ENCODE data around the gene TET3.

The TET3 gene

DNA sequence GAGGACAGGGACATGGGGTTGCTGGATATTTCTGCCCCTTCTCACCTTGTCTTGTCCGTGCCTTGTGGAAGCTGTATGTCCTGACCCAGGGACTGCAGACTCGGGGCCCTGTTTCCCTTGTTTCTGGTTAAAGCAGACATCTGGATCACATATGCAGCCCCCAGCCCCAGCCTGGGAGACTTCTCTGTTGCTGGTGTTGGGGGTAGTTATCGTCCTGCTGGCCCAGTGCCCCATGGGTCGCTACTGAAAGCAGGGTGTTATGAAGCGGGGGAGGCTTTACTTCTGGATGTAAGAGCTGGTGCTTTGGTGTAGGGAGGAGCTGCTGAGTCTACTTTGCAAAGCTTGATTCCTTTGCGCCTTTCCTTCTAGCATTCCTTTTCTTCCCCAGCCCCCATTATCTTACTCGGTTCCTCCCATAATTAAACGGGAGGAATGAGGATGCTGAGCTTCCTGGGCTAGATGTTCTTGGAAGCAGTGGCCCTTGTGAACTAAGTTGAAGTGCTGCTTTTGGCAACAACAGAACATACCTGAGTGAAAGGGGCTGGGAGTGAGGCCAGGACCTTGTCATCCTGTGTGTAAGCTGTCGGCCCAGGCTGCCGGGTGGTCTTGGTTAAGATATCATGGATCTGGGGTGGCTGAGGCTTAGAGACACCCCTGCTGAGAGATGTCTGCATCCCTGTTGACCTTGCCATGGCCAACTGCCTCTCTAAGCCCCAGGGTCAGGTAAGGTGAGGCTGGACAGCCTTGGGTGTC is 3.4 kb downstream of the TET3 start:
- no peak for DNase-seq

GRCh38 chr2:73989972-73990371 is 5.3 kb downstream of the TET3 start:
- DNase-seq: no peak

- DNase-seq: no peak
Observed at GRCh38 chr2:73990531-73990930, 5.8 kb downstream of the TET3 start.

DNA sequence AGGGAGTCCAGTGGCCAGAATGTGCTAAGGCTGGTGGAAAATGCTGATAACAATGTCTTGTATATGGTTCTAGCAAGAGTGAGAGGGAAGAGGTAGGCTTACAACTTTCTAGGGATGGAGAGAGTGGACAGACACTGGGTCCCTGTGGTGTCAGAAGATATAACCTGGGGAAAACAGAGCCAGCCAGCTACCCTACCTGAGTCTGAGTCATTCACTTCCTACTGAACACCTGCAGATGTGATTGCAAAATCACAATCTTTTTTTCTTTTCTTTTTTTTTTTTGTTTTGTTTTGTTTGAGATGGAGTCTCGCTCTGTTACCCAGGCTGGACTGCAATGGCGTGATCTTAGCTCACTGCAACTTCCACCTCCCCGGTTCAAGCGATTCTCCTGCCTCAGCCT is 7.3 kb downstream of the TET3 start:
- DNase-seq: no peak

GRCh38 chr2:73993376-73993775 is 8.7 kb downstream of the TET3 start:
- DNase-seq: no peak

- DNase-seq: no peak
Observed at GRCh38 chr2:73993778-73994177, 9.1 kb downstream of the TET3 start.

- DNase-seq: no peak
Observed at GRCh38 chr2:73994178-73994831, 9.6 kb downstream of the TET3 start.

GRCh38 chr2:73995810-73996209 is 11.1 kb downstream of the TET3 start:
- no peak for DNase-seq

DNA sequence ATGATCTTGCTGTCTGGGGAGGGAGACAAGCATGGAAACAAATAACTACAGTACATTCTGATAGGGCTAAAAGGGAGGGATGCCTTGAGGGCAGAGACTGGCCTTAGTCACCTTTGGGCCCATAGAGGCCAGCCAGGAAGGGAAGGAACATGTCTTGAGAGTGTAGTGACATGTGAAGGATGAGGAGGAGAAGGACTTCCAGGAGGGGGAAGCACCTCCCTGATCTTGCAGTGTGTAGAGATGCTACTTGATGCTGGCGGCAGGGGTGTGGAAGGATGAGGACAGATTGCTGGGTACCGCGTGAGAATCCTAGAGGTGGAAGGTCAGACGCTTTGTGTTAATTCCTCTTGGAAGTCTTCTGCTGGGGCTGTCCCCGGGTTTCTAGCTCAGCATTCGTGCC is 13.1 kb downstream of the TET3 start:
- no peak for DNase-seq

- no peak for DNase-seq
Observed at GRCh38 chr2:73998451-73998850, 13.7 kb downstream of the TET3 start.

- no peak for DNase-seq
Observed at GRCh38 chr2:73998933-73999332, 14.2 kb downstream of the TET3 start.

DNA sequence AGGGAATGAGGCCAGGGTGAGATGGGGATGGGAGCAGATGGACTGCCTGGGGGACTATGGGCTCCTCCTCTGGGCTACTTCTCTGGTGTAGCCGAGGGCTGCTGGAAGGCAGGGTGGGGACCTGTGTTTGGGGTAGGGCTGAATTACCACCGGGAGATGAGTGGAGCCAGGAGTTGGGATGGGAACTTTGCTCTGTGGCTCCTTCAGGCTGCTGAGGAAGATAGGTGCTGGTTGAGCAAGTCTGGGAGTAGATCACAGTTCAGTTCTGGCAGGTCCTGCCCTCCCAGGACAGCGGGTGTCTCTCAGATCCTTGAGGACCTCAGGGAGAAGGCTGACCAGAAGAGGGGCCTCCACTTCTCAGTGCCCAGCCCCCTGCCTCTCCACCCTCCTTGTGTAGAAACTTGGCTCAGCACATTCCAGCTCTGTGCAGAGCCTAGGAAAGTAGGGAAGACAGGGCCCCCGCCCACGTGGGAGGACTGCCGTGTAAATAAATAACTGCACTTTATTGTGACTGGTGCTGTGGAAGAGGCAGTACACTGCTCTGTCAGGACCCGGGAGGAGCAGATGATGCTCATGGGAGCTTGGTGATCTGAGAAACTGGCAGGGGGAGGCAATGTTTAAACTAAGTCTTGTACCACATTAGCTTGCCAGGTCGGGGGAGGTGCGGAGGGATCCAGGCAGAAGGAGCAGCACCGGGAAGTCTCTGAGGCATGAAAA is 15.3 kb downstream of the TET3 start:
- no peak for DNase-seq

DNA sequence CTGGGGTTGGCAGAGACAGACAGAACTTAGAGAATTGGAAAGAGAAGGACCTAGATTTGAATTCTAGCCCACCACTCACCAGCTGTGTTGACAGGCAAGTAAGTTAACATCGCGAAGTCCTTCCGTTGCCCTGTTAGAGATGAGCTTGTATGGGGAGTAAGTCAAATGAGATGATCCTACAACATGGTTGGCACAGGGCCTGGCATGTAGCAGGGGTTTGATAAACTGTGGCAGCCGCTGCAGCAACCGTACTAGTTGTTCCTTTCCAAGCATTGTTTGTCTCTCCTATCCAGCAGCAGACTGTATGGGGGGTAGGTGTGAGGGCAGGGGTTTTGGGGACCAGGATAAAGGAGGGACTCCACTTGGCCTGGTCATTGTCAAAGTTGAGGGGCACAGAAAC is 16.0 kb downstream of the TET3 start:
- DNase-seq: no peak

- DNase-seq: peak in 1 of 2 donors; percentile 41
Observed at GRCh38 chr2:74001121-74001520, 16.4 kb downstream of the TET3 start.

GRCh38 chr2:74001781-74002504 is 17.2 kb downstream of the TET3 start:
- no peak for DNase-seq

DNA sequence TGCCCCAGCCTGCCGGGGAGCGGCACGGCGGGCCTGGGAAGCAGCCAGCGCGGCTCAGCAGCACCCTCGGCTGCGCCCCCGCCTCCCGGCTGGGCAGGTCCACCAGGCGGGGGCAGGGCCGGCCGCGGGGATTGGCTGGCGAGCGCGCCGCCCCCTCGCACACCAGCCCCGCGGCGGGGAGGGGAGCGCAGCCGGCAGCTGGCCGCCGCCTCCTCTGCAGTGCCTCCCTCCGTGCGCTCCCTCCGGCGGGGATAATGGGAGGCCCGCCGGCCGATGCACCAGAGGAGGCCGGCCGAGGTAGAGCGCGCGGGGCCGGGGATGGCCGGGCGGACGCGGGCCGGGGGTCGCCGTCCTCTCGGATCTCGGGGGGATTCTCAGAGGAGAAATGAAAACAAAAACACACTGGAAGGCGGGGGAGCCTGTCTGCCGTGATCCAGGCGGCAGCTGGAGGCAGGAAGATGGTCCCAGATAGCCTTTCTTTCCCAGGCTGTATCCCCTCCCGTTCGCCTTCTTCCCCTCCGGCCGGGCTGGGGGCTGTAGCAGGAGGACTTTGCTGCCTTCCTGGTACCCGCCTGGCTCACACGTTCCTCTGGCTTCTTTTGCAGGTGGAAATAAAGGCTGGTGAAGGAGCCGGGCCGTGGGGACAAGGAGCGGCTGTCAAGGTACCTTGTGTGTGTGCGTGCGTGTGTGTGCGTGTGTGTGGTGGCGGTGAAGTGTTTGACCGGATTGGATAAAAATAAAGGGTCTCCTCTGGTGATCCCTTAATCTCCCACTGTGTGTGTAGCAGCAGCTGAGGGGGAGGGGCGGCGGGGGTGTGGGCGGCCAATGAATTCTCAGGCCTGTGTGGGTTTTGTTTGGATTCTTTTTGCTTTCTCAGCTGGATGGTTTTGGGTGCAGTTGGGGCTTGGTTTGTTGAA is 18.1 kb downstream of the TET3 start:
- peak; percentile 78 to 81 for DNase-seq

GRCh38 chr2:74003494-74004211 is 18.9 kb downstream of the TET3 start:
- DNase-seq: no peak

GRCh38 chr2:74004212-74005182 is 19.8 kb downstream of the TET3 start:
- DNase-seq: no peak

DNA sequence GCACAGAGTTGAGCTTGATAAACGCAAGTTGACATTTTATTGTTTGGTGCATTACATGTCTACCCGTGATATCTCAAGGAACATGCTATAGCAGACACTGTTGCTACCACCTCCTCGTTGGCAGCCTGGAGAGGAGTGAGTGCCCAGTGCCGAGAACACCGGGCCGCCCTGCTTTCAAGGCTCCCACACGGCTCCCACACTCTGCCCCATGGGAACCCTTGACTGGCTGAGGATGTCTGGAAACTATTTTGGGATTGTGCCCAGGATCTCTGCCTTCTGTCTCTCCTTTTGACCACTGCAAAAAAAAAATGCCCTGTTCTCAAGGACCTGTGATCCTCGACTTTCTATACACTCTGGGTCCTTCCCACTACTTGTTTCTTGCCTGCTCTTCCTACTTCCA is 21.1 kb downstream of the TET3 start:
- no peak for DNase-seq

DNA sequence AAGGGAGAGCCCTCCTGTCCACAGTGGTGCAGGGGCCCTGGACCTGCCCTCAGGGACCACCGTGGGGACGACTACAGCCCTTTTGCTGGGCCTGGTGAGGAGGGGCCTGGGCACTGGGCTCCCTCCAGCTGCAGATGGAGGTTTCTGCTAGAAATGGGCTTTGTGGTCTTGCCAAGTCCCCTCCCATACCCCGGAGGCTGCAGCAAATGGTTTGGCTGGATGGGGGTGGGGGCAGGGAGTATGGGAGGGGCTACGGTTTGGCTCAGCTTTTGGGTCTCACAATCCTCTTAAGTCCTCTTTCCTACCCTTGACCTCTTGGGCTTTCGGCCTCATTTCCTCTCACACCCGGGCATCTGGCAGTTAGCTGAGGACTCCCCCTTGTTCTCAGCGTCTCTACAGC is 21.7 kb downstream of the TET3 start:
- no peak for DNase-seq

Data from stimulated activated CD4-positive, alpha-beta T cell treated with anti-CD3 and anti-CD28 coated beads, Interleukin-2, amount 100 ng/mL, for 24 hours (primary cell).